Measurements from ENCODE around the gene BIN1.

Gene BIN1

DNA sequence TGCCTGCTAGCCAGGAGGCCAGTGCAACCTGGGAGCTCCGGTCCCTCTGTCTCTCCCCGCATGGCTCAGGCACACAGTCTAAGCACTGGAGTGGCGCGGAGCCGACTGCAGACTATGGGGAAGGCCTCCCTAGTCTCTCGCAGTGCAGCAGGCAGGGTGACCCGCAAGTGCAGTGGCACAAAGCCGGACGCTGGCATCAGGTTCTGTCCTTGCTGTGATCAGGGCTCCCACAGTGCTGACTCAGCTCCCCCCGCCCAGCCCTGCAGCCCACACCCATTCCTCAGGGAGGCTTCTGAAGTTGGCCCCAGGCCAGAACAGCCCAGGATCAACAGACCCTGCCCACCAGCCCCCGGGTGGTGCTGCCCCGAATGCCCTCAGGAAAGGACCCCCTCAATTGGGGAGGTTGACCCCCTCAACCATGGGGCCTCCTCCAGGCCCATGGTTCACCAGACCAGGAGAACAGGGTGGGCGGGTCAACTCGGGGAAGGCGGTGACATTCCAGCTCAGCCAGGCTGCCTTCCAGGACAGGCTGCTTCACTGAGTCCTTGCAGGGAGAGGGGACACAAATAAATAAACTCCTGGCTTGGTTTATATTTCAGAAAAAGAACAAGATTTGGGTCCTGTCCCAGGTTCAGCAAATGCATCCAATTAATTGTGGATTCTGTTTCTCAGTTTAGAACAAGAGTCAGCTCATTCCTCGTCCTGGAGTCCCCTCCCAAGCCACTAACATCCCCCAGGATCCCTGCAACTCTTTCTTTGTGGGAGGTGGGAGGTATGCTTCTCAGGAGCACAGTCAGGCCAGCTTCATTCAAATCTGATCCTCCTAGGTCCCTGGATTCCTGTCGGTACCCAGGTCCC lies 12.2 kb downstream of the BIN1 start:
- DNase-seq = no peak
- Histone ChIP-seq H3K27me3 (replicated peaks) (no peaks in the 10 kb centered on the region), H3K4me3 (ENCODE audit: low read depth, low read length) (no peak overlapping the region), H3K36me3 (replicated peaks) (no peaks in the 10 kb centered on the region), H3K27ac (no peak overlapping the region)
- TF ChIP-seq CTCF (IDR thresholded peaks at IDR 0.05; ENCODE audit: low read depth, low read length, missing control alignments) = no peak
- in situ Hi-C loops (cut with HindIII; ENCODE audit: low pct_ligation_motif_present, low sequenced_read_pairs) = no loop called here

- no peak for TF ChIP-seq CTCF (IDR thresholded peaks at IDR 0.05; ENCODE audit: low read depth, low read length, missing control alignments)
- no peak overlapping the region for H3K27ac ChIP-seq
- no peaks in the 10 kb centered on the region for H3K27me3 ChIP-seq (replicated peaks)
- H3K36me3 ChIP-seq (replicated peaks) = no peaks in the 10 kb centered on the region
- no peak for DNase-seq
- in situ Hi-C loops (cut with HindIII; ENCODE audit: low pct_ligation_motif_present, low sequenced_read_pairs) = no loop called here
- no peak overlapping the region for H3K4me3 ChIP-seq (ENCODE audit: low read depth, low read length)
Observed at GRCh38 chr2:127093648-127094210, 13.2 kb downstream of the BIN1 start.

DNA sequence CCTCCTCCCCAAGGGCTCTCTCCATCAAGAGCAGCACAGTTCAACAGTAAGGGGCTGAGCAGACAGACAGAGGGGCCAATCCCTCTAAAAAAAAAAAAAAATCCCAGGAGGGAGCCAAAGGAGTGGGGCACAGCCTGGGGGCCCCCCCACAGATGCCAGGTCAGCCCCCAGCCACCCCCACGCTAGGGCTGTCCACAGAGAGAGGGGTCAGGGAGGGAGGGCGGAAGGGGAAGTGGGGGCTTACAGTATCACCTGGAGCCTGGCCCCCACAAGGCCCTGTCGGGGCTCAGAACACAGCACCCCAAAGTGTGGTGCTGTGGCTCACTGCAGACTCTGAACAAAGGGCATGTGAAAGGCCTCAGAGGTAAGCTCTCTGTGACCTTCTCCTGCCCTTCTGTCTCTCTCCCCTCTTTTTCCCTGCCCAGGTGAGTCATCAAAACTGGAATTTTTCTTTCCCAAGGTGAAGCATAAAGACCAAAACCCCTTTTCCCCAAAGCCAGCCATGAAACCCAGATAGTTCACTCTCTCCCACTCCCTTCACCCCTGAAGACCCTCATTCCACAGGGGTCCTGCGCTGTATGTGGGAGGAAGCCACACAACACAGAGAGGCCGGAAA lies 13.9 kb downstream of the BIN1 start:
- no peak overlapping the region for H3K27ac ChIP-seq

GRCh38 chr2:127092306-127092705 lies 14.6 kb downstream of the BIN1 start:
- Histone ChIP-seq H3K36me3 (replicated peaks) (no peaks in the 10 kb centered on the region), H3K4me3 (ENCODE audit: low read depth, low read length) (no peak overlapping the region), H3K27ac (no peak overlapping the region), H3K27me3 (replicated peaks) (no peaks in the 10 kb centered on the region)
- in situ Hi-C loops (cut with HindIII; ENCODE audit: low pct_ligation_motif_present, low sequenced_read_pairs) = no loop called here
- DNase-seq = no peak
- TF ChIP-seq CTCF (IDR thresholded peaks at IDR 0.05; ENCODE audit: low read depth, low read length, missing control alignments) = no peak

More for the DNA sequence above, 13.9 kb downstream of the BIN1 start:
- no peak overlapping the region for H3K4me3 ChIP-seq (ENCODE audit: low read depth, low read length)
- in situ Hi-C loops (cut with HindIII; ENCODE audit: low pct_ligation_motif_present, low sequenced_read_pairs) = no loop called here
- no peaks in the 10 kb centered on the region for H3K27me3 ChIP-seq (replicated peaks)
- no peaks in the 10 kb centered on the region for H3K36me3 ChIP-seq (replicated peaks)
- DNase-seq = no peak
- TF ChIP-seq CTCF (IDR thresholded peaks at IDR 0.05; ENCODE audit: low read depth, low read length, missing control alignments) = no peak

DNA sequence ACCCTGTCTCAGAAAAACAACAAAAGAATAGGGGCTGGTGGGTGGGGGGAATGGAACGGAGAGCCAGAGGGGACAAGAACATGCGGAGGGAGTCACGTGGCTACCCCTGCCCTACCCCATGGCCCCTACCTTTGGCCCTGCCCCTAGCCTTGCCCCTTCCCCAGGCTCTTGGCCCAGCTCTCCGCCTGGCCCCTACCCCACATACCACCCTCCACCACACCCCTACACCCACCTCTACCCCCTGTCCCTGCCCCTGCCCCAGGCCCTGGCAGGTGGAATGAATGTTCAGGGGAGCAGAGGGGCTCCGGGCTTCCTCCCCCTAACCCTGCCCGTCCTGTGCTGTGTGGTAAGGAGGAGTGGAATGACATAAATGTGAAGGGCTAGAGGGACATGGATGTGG lies 15.1 kb downstream of the BIN1 start:
- H3K27ac ChIP-seq = no peak overlapping the region

More for the DNA sequence above, 15.1 kb downstream of the BIN1 start:
- H3K4me3 ChIP-seq (ENCODE audit: low read depth, low read length) = no peak overlapping the region
- H3K27me3 ChIP-seq (replicated peaks) = no peaks in the 10 kb centered on the region
- in situ Hi-C loops (cut with HindIII; ENCODE audit: low pct_ligation_motif_present, low sequenced_read_pairs) = no loop called here
- H3K36me3 ChIP-seq (replicated peaks) = no peaks in the 10 kb centered on the region
- no peak for DNase-seq
- no peak for TF ChIP-seq CTCF (IDR thresholded peaks at IDR 0.05; ENCODE audit: low read depth, low read length, missing control alignments)

Data from brain microvascular endothelial cell (primary cell).